Mucosa of rectum (tissue), 2 donors: ENCODE measurements around the gene CDK14.

Source experiments
- H3K27ac ChIP-seq, 2 donors: one replicate each; pipeline ENCODE4 v1.7.0; 2013; ENCODE audit warnings: inconsistent platforms in 2 of 2, low read depth in 2 of 2, low read length in 2 of 2
- H3K27me3 ChIP-seq, 2 donors: one replicate each; pipeline ENCODE4 v1.7.0; 2013; ENCODE audit warnings: low read length in 2 of 2; ENCODE audit not compliant: control insufficient read depth in 2 of 2, insufficient read depth in 2 of 2
- H3K36me3 ChIP-seq, 2 donors: one replicate each; pipeline ENCODE4 v1.7.0; 2013; ENCODE audit warnings: low read length in 2 of 2; ENCODE audit not compliant: control insufficient read depth in 2 of 2, insufficient read depth in 2 of 2
- H3K4me1 ChIP-seq, 2 donors: one replicate each; pipeline ENCODE4 v1.7.0; 2013; ENCODE audit warnings: low read length in 2 of 2, mild to moderate bottlenecking in 1 of 2; ENCODE audit not compliant: control insufficient read depth in 2 of 2, insufficient read depth in 2 of 2
- H3K4me3 ChIP-seq, 2 donors: one replicate each; pipeline ENCODE4 v1.7.0; 2013; ENCODE audit warnings: low read length in 2 of 2
- H3K9ac ChIP-seq, 2 donors: one replicate each; pipeline ENCODE4 v1.7.0; 2013; ENCODE audit warnings: low read length in 2 of 2, low read depth in 1 of 2, mild to moderate bottlenecking in 1 of 2
- H3K9me3 ChIP-seq, 2 donors: one replicate each; pipeline ENCODE4 v1.7.0; 2013; ENCODE audit warnings: low read length in 2 of 2; ENCODE audit not compliant: control insufficient read depth in 2 of 2
- donor health status: healthy.
- donor health status: Normal muscosa, but diverticular disease.

The CDK14 gene

GRCh38 chr7:90771281-90771680 is 175.2 kb downstream of the CDK14 start:
- H3K27me3 ChIP-seq: no peaks in the 10 kb centered on the region
- H3K9ac ChIP-seq: no peak overlapping the region
- H3K9me3 ChIP-seq: no peaks in the 10 kb centered on the region
- no peaks in the 10 kb centered on the region for H3K4me1 ChIP-seq
- no peaks in the 10 kb centered on the region for H3K36me3 ChIP-seq
- H3K4me3 ChIP-seq: no peak overlapping the region
- H3K27ac ChIP-seq: no peak overlapping the region

- Histone ChIP-seq H3K9me3 (no peaks in the 10 kb centered on the region), H3K9ac (no peak overlapping the region), H3K4me3 (no peak overlapping the region), H3K27me3 (no peaks in the 10 kb centered on the region), H3K4me1 (peaks cover 0 to 4% of the 10 kb centered on the region in 2 donors), H3K27ac (peak overlapping the region in 1 of 2 donors; percentile 1), H3K36me3 (no peaks in the 10 kb centered on the region)
Observed at GRCh38 chr7:90772410-90772809, 176.3 kb downstream of the CDK14 start.

GRCh38 chr7:90773269-90773668 is 177.1 kb downstream of the CDK14 start:
- Histone ChIP-seq H3K27me3 (no peaks in the 10 kb centered on the region), H3K4me1 (peaks cover 0 to 4% of the 10 kb centered on the region in 2 donors), H3K36me3 (no peaks in the 10 kb centered on the region), H3K27ac (no peak overlapping the region), H3K9me3 (no peaks in the 10 kb centered on the region), H3K4me3 (no peak overlapping the region), H3K9ac (no peak overlapping the region)

- Histone ChIP-seq H3K27ac (no peak overlapping the region), H3K36me3 (no peaks in the 10 kb centered on the region), H3K4me3 (no peak overlapping the region), H3K4me1 (peaks cover 0 to 4% of the 10 kb centered on the region in 2 donors), H3K9me3 (no peaks in the 10 kb centered on the region), H3K27me3 (no peaks in the 10 kb centered on the region), H3K9ac (no peak overlapping the region)
Observed at GRCh38 chr7:90774706-90775105, 178.6 kb downstream of the CDK14 start.

GRCh38 chr7:90775383-90775965 is 179.4 kb downstream of the CDK14 start:
- H3K4me1 ChIP-seq: peaks cover 0 to 4% of the 10 kb centered on the region in 2 donors

GRCh38 chr7:90777041-90777440 is 180.9 kb downstream of the CDK14 start:
- H3K9ac ChIP-seq: no peak overlapping the region
- H3K4me1 ChIP-seq: peaks cover 0 to 4% of the 10 kb centered on the region in 2 donors
- H3K9me3 ChIP-seq: no peaks in the 10 kb centered on the region
- H3K27ac ChIP-seq: peak overlapping the region; percentile 16 to 18
- H3K27me3 ChIP-seq: no peaks in the 10 kb centered on the region
- H3K36me3 ChIP-seq: no peaks in the 10 kb centered on the region
- no peak overlapping the region for H3K4me3 ChIP-seq

More at GRCh38 chr7:90775383-90775965, 179.4 kb downstream of the CDK14 start:
- H3K9me3 ChIP-seq: no peaks in the 10 kb centered on the region
- H3K36me3 ChIP-seq: no peaks in the 10 kb centered on the region
- H3K9ac ChIP-seq: no peak overlapping the region
- H3K4me3 ChIP-seq: no peak overlapping the region
- no peak overlapping the region for H3K27ac ChIP-seq
- H3K27me3 ChIP-seq: no peaks in the 10 kb centered on the region

GRCh38 chr7:90777465-90777864 is 181.3 kb downstream of the CDK14 start:
- Histone ChIP-seq H3K9ac (no peak overlapping the region), H3K27ac (peak overlapping the region; percentile 16 to 18), H3K9me3 (no peaks in the 10 kb centered on the region), H3K4me1 (peaks cover 0 to 4% of the 10 kb centered on the region in 2 donors), H3K27me3 (no peaks in the 10 kb centered on the region), H3K36me3 (no peaks in the 10 kb centered on the region), H3K4me3 (no peak overlapping the region)

- peaks cover 0 to 4% of the 10 kb centered on the region in 2 donors for H3K4me1 ChIP-seq
- no peak overlapping the region for H3K4me3 ChIP-seq
- no peaks in the 10 kb centered on the region for H3K36me3 ChIP-seq
- H3K9me3 ChIP-seq: no peaks in the 10 kb centered on the region
- H3K9ac ChIP-seq: no peak overlapping the region
- H3K27ac ChIP-seq: peak overlapping the region in 1 of 2 donors; percentile 18
- no peaks in the 10 kb centered on the region for H3K27me3 ChIP-seq
Observed at GRCh38 chr7:90777886-90778285, 181.8 kb downstream of the CDK14 start.

- no peak overlapping the region for H3K9ac ChIP-seq
- no peaks in the 10 kb centered on the region for H3K9me3 ChIP-seq
- no peak overlapping the region for H3K27ac ChIP-seq
- no peak overlapping the region for H3K4me3 ChIP-seq
- H3K27me3 ChIP-seq: no peaks in the 10 kb centered on the region
- H3K4me1 ChIP-seq: no peaks in the 10 kb centered on the region
- H3K36me3 ChIP-seq: no peaks in the 10 kb centered on the region
Observed at GRCh38 chr7:90788052-90788451, 191.9 kb downstream of the CDK14 start.

- H3K9me3 ChIP-seq: no peaks in the 10 kb centered on the region
- H3K27ac ChIP-seq: no peak overlapping the region
- H3K27me3 ChIP-seq: no peaks in the 10 kb centered on the region
- H3K4me1 ChIP-seq: no peaks in the 10 kb centered on the region
- no peak overlapping the region for H3K4me3 ChIP-seq
- H3K36me3 ChIP-seq: no peaks in the 10 kb centered on the region
- no peak overlapping the region for H3K9ac ChIP-seq
Observed at GRCh38 chr7:90789736-90790306, 193.7 kb downstream of the CDK14 start.
